ENCODE data around the gene POLD1.

Gene POLD1

GRCh38 chr19:50444059-50444458 is 59.9 kb downstream of the POLD1 start:
- no peak overlapping the region for H3K4me2 ChIP-seq (ENCODE audit: low read depth, low read length, poor library complexity, severe bottlenecking)
- no peaks in the 10 kb centered on the region for H3K9me2 ChIP-seq (replicated peaks; ENCODE audit: insufficient read depth, low read length)
- no peaks in the 10 kb centered on the region for H3K27me3 ChIP-seq (ENCODE audit: low read length)
- H3K27ac ChIP-seq (ENCODE audit: low read depth, low read length), result no peak overlapping the region
- no peaks in the 10 kb centered on the region for H3F3A ChIP-seq (ENCODE audit: insufficient read depth)
- H3K9ac ChIP-seq (ENCODE audit: low read length), result no peak overlapping the region
- H3K36me3 ChIP-seq (ENCODE audit: low read length), result no peaks in the 10 kb centered on the region
- no peaks in the 10 kb centered on the region for H4K20me1 ChIP-seq (ENCODE audit: low read depth, low read length)
- TF ChIP-seq CTCF (IDR thresholded peaks at IDR 0.05; ENCODE audit: insufficient read depth, low read length, poor library complexity, severe bottlenecking), result no peak
- TF ChIP-seq EZH2phosphoT487 (conservative IDR thresholded peaks at IDR 0.05; ENCODE audit: low read length), result no peak
- no peaks in the 10 kb centered on the region for H3K79me2 ChIP-seq (ENCODE audit: insufficient read depth, low read length)
- H2AFZ ChIP-seq (ENCODE audit: low read depth, low read length, severe bottlenecking), result no peak overlapping the region
- no peak overlapping the region for H3K4me3 ChIP-seq (ENCODE audit: insufficient read depth, low read length, poor library complexity, severe bottlenecking)
- no peaks in the 10 kb centered on the region for H3K9me3 ChIP-seq (ENCODE audit: insufficient read depth, low read length)

- H3K4me2 ChIP-seq (ENCODE audit: low read depth, low read length, poor library complexity, severe bottlenecking), result no peak overlapping the region
- no peak overlapping the region for H3K4me3 ChIP-seq (ENCODE audit: insufficient read depth, low read length, poor library complexity, severe bottlenecking)
- no peaks in the 10 kb centered on the region for H3K9me2 ChIP-seq (replicated peaks; ENCODE audit: insufficient read depth, low read length)
- no peaks in the 10 kb centered on the region for H3F3A ChIP-seq (ENCODE audit: insufficient read depth)
- H2AFZ ChIP-seq (ENCODE audit: low read depth, low read length, severe bottlenecking), result no peak overlapping the region
- H3K27me3 ChIP-seq (ENCODE audit: low read length), result no peaks in the 10 kb centered on the region
- H3K27ac ChIP-seq (ENCODE audit: low read depth, low read length), result no peak overlapping the region
- TF ChIP-seq CTCF (IDR thresholded peaks at IDR 0.05; ENCODE audit: insufficient read depth, low read length, poor library complexity, severe bottlenecking), result no peak
- TF ChIP-seq EZH2phosphoT487 (conservative IDR thresholded peaks at IDR 0.05; ENCODE audit: low read length), result no peak
- H3K79me2 ChIP-seq (ENCODE audit: insufficient read depth, low read length), result no peaks in the 10 kb centered on the region
- H4K20me1 ChIP-seq (ENCODE audit: low read depth, low read length), result no peaks in the 10 kb centered on the region
- no peak overlapping the region for H3K9ac ChIP-seq (ENCODE audit: low read length)
- H3K36me3 ChIP-seq (ENCODE audit: low read length), result no peaks in the 10 kb centered on the region
- H3K9me3 ChIP-seq (ENCODE audit: insufficient read depth, low read length), result no peaks in the 10 kb centered on the region
Measured at GRCh38 chr19:50447053-50447452, 62.9 kb downstream of the POLD1 start.

GRCh38 chr19:50447750-50448149 is 63.6 kb downstream of the POLD1 start:
- TF ChIP-seq EZH2phosphoT487 (conservative IDR thresholded peaks at IDR 0.05; ENCODE audit: low read length) (no peak), CTCF (IDR thresholded peaks at IDR 0.05; ENCODE audit: insufficient read depth, low read length, poor library complexity, severe bottlenecking) (no peak)
- Histone ChIP-seq H3K36me3 (ENCODE audit: low read length) (no peaks in the 10 kb centered on the region), H3K27me3 (ENCODE audit: low read length) (no peaks in the 10 kb centered on the region), H2AFZ (ENCODE audit: low read depth, low read length, severe bottlenecking) (no peak overlapping the region), H4K20me1 (ENCODE audit: low read depth, low read length) (no peaks in the 10 kb centered on the region), H3K4me2 (ENCODE audit: low read depth, low read length, poor library complexity, severe bottlenecking) (no peak overlapping the region), H3K4me3 (ENCODE audit: insufficient read depth, low read length, poor library complexity, severe bottlenecking) (no peak overlapping the region), H3K9ac (ENCODE audit: low read length) (no peak overlapping the region), H3K27ac (ENCODE audit: low read depth, low read length) (no peak overlapping the region), H3K9me2 (replicated peaks; ENCODE audit: insufficient read depth, low read length) (no peaks in the 10 kb centered on the region), H3K79me2 (ENCODE audit: insufficient read depth, low read length) (no peaks in the 10 kb centered on the region), H3F3A (ENCODE audit: insufficient read depth) (no peaks in the 10 kb centered on the region), H3K9me3 (ENCODE audit: insufficient read depth, low read length) (no peaks in the 10 kb centered on the region)
